ENCODE results near the gene DPM1. TPM values are rescaled to one million over a fixed set of nuclear protein-coding genes. Genes with fewer than 3 reads are reported as not detected.

Gene DPM1
- total and polyA plus RNA-seq, 2 of the 8 experiments (the other 6 are each of a cell fraction or from before 2014, with no cell fraction given) = 42.3 to 57.0 TPM

DNA sequence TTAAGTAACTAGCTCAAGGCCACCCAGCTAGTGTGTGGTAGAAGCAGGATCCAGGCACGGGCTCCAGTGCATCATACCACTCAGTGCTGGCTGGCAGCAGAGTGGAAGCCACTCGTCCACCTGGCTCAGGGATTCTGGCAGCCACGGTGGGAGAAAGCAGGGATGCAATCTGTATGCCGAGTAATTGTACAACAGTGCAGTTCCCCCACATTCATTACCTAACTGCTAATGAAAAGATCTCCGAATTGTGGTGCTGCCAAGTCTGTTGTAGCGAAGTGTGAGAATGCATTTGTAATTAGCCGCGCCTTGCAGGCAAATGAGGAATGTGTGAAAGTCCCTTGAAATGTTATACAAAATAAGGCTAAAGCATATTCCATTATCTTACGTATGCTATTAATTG, 35.5 kb upstream of the DPM1 start:
- no peak overlapping the region for H2AFZ ChIP-seq (ENCODE audit: low read length)
- H3K9me3 ChIP-seq (ENCODE audit: insufficient read depth in 2 of 2, low read depth in 1 of 2, low read length in 1 of 2) = no peaks in the 10 kb centered on the region
- no peak for FAIRE-seq
- no peak overlapping the region for H2BK5ac ChIP-seq (ENCODE audit: low read depth, low read length)
- H4K20me1 ChIP-seq (replicated peaks in 1 of 2; ENCODE audit: control insufficient read depth in 1 of 2, insufficient read depth in 2 of 2, low read length in 2 of 2) = no peaks in the 10 kb centered on the region
- no peak overlapping the region for H2BK20ac ChIP-seq (ENCODE audit: low read length)
- no peaks in the 10 kb centered on the region for H3K79me1 ChIP-seq (ENCODE audit: low read depth, low read length)
- H2BK12ac ChIP-seq (ENCODE audit: low read depth, low read length) = no peak overlapping the region
- 81% methylated on average over 9 of the region's 9 CpGs; no CpG with 5 or more reads in 1 of the 2 experiments for WGBS, 2 experiments (ENCODE audit: extremely low coverage in 1 of 2, insufficient coverage in 1 of 2, insufficient read length in 1 of 2, insufficient replicate concordance in 2 of 2, low coverage in 1 of 2, low lambda C conversion rate in 2 of 2, missing lambda C conversion rate in 1 of 2)
- H2BK120ac ChIP-seq (replicated peaks; ENCODE audit: low read depth, low read length) = no peak overlapping the region
- H3K4ac ChIP-seq (replicated peaks; ENCODE audit: insufficient read length, low read depth, low read length) = no peak overlapping the region
- no peak overlapping the region for H3K4me3 ChIP-seq (ENCODE audit: extremely low read depth in 1 of 4, insufficient read depth in 2 of 4, low read depth in 3 of 4, low read length in 4 of 4)
- no peak overlapping the region for H3K9ac ChIP-seq (replicated peaks in 1 of 4; ENCODE audit: extremely low read depth in 1 of 4, low read depth in 3 of 4, low read length in 3 of 4)
- no peak overlapping the region for H2BK15ac ChIP-seq (ENCODE audit: low read length)
- H3K56ac ChIP-seq (replicated peaks; ENCODE audit: insufficient read length, low read depth, low read length) = no peak overlapping the region
- H3K79me2 ChIP-seq (ENCODE audit: control insufficient read depth in 1 of 2, insufficient read depth in 2 of 2, low read length in 2 of 2) = no peaks in the 10 kb centered on the region
- no peak overlapping the region for H4K5ac ChIP-seq (ENCODE audit: insufficient read length, low read depth, low read length)
- ChIA-PET POLR2A (ENCODE audit: partially characterized antibody) (interaction anchor here (0.9 to 2.1 kb wide), 2 partner anchors 12 to 333 kb away, joined by 3 to 5 read pairs; no protein-coding TSS in a partner anchor), CTCF (ENCODE audit: partially characterized antibody) (interaction anchor here (0.8 to 14.3 kb wide), 15 partner anchors 12 to 356 kb away, joined by 3 to 245 read pairs (median 7); no protein-coding TSS in a partner anchor)
- no peak overlapping the region for H3K14ac ChIP-seq (ENCODE audit: insufficient read length)
- H3K23me2 ChIP-seq (ENCODE audit: low read depth, low read length) = no peaks in the 10 kb centered on the region
- no peak overlapping the region for H4K8ac ChIP-seq (ENCODE audit: extremely low read depth, insufficient read depth, low read length)
- H2AK5ac ChIP-seq (ENCODE audit: low read depth, low read length) = no peak overlapping the region
- H3K27me3 ChIP-seq (replicated peaks in 1 of 4; ENCODE audit: control insufficient read depth in 3 of 4, extremely low read depth in 1 of 4, insufficient read depth in 3 of 4, low read length in 3 of 4) = peaks cover 0 to 2% (median 0%) of the 10 kb centered on the region in 4 experiments; a peak in 1 of 7 replicates
- no peak overlapping the region for H3K4me2 ChIP-seq (ENCODE audit: insufficient read depth in 1 of 2, low read depth in 2 of 2, low read length in 2 of 2)
- no peaks in the 10 kb centered on the region for H3K36me3 ChIP-seq (ENCODE audit: control insufficient read depth in 2 of 4, insufficient read depth in 4 of 4, low read length in 3 of 4)
- H3K27ac ChIP-seq (ENCODE audit: low read depth, low read length) = no peak overlapping the region
- H4K91ac ChIP-seq (replicated peaks; ENCODE audit: insufficient read length, low read length) = no peak overlapping the region
- H3K18ac ChIP-seq (ENCODE audit: extremely low read depth, low read length) = no peak overlapping the region
- H3K4me1 ChIP-seq (replicated peaks in 1 of 4; ENCODE audit: control insufficient read depth in 3 of 4, insufficient read depth in 4 of 4, low read length in 3 of 4) = peaks cover 3 to 17% (median 8%) of the 10 kb centered on the region in 4 experiments; a peak in 6 of 7 replicates
- H3K23ac ChIP-seq (ENCODE audit: insufficient read length) = no peak overlapping the region
- no peak for DNase-seq (ENCODE audit: low read depth in 1 of 2, low spot score in 2 of 2)
- TF ChIP-seq TAF7 (optimal IDR thresholded peaks at IDR 0.05; ENCODE audit: borderline replicate concordance, low read depth, low read length) (no peak), E2F6 (IDR thresholded peaks at IDR 0.05) (no peak), EGR1 (IDR thresholded peaks at IDR 0.05; ENCODE audit: borderline replicate concordance, low read depth, low read length) (no peak), MAX (IDR thresholded peaks at IDR 0.05) (no peak), TBP (IDR thresholded peaks at IDR 0.05; ENCODE audit: low read depth, low read length) (no peak), HDAC6 (IDR thresholded peaks at IDR 0.05; ENCODE audit: low read depth, low read length) (no peak), GTF2F1 (IDR thresholded peaks at IDR 0.05; ENCODE audit: borderline replicate concordance, low read depth, low read length) (no peak), SIN3A (conservative IDR thresholded peaks at IDR 0.05 in 1 of 2, IDR thresholded peaks at IDR 0.05 in 1 of 2; ENCODE audit: low read depth in 1 of 2, low read length in 2 of 2) (no peak), RFX5 (IDR thresholded peaks at IDR 0.05; ENCODE audit: borderline replicate concordance, low read depth, low read length) (no peak), BRCA1 (IDR thresholded peaks at IDR 0.05; ENCODE audit: low read depth, low read length) (no peak), SRF (IDR thresholded peaks at IDR 0.05; ENCODE audit: low read depth, low read length) (no peak), CEBPB (IDR thresholded peaks at IDR 0.05; ENCODE audit: low read depth, low read length) (no peak)
- TF ChIP-seq, protein P1, sequence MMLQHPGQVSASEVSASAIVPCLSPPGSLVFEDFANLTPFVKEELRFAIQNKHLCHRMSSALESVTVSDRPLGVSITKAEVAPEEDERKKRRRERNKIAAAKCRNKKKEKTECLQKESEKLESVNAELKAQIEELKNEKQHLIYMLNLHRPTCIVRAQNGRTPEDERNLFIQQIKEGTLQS (IDR thresholded peaks at IDR 0.05; ENCODE audit: insufficient read depth, low read depth, low read length) = no peak
